ENCODE results near the gene UBQLN3. TPM values are rescaled to one million over a fixed set of nuclear protein-coding genes. Genes with fewer than 3 reads are reported as not detected.

Gene UBQLN3
- total and polyA plus RNA-seq, 10 of the 15 experiments (the other 5 are each of a cell fraction or from before 2014, with no cell fraction given) = not detected

GRCh38 chr11:5499671-5500070 lies 10.1 kb downstream of the UBQLN3 start:
- 0% methylated on average over 2 of the region's 2 CpGs for WGBS (ENCODE audit: insufficient coverage, insufficient replicate concordance, low lambda C conversion rate, missing lambda C conversion rate)
- FAIRE-seq (no peak), ATAC-seq (no peak), DNase-seq (ENCODE audit: low read depth, low spot score) (no peak)
- Histone ChIP-seq H3K27me3 (replicated peaks in 1 of 2; ENCODE audit: control insufficient read depth in 2 of 2, insufficient read depth in 2 of 2, low read length in 1 of 2) (no peaks in the 10 kb centered on the region), H3K27ac (ENCODE audit: control insufficient read depth, insufficient read depth) (no peak overlapping the region), H3K36me3 (ENCODE audit: control insufficient read depth in 2 of 2, insufficient read depth in 2 of 2, low read length in 1 of 2) (no peaks in the 10 kb centered on the region), H3K9me3 (replicated peaks; ENCODE audit: control insufficient read depth, insufficient read depth, low read length) (no peaks in the 10 kb centered on the region), H3K4me1 (ENCODE audit: control insufficient read depth, insufficient read depth, low read length) (no peaks in the 10 kb centered on the region), H3K79me2 (ENCODE audit: control insufficient read depth, insufficient read depth, low read length) (no peaks in the 10 kb centered on the region), H3K4me3 (no peak overlapping the region), H4K20me1 (ENCODE audit: control insufficient read depth, insufficient read depth) (no peaks in the 10 kb centered on the region), H3K9ac (ENCODE audit: control insufficient read depth, insufficient read depth, low read length) (no peak overlapping the region), H3K4me2 (ENCODE audit: control insufficient read depth, insufficient read depth) (no peak overlapping the region), H2AFZ (ENCODE audit: control insufficient read depth, low read depth, low read length) (no peak overlapping the region)
- TF ChIP-seq STAT3 (IDR thresholded peaks at IDR 0.05; ENCODE audit: low read depth, low read length) (no peak), IRF4 (IDR thresholded peaks at IDR 0.05; ENCODE audit: low read depth, low read length) (no peak), POLR2AphosphoS5 (IDR thresholded peaks at IDR 0.05; ENCODE audit: low read length) (no peak), TAF1 (IDR thresholded peaks at IDR 0.05; ENCODE audit: borderline replicate concordance, low read depth, low read length) (no peak)
- TF ChIP-seq, protein P1, sequence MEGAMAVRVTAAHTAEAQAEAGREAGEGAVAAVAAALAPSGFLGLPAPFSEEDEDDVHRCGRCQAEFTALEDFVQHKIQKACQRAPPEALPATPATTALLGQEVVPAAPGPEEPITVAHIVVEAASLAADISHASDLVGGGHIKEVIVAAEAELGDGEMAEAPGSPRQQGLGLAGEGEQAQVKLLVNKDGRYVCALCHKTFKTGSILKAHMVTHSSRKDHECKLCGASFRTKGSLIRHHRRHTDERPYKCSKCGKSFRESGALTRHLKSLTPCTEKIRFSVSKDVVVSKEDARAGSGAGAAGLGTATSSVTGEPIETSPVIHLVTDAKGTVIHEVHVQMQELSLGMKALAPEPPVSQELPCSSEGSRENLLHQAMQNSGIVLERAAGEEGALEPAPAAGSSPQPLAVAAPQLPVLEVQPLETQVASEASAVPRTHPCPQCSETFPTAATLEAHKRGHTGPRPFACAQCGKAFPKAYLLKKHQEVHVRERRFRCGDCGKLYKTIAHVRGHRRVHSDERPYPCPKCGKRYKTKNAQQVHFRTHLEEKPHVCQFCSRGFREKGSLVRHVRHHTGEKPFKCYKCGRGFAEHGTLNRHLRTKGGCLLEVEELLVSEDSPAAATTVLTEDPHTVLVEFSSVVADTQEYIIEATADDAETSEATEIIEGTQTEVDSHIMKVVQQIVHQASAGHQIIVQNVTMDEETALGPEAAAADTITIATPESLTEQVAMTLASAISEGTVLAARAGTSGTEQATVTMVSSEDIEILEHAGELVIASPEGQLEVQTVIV (IDR thresholded peaks at IDR 0.05; ENCODE audit: borderline replicate concordance, partially characterized antibody) = no peak
- intact Hi-C loops (cut with micrococcal nuclease; ENCODE audit: unreplicated experiment) (no loop called here), in situ Hi-C loops (cut with MboI) (no loop called here)
- ChIA-PET RAD21 (ENCODE audit: unreplicated experiment) (interaction anchor here (1.5 kb wide), 1 partner anchor 23 kb away, joined by 4 read pairs; no protein-coding TSS in a partner anchor), SMC1A (ENCODE audit: uncharacterized antibody, unreplicated experiment) (interaction anchor here (0.8 kb wide), 1 partner anchor 14 kb away, joined by 3 read pairs; no protein-coding TSS in a partner anchor), POLR2A (no interaction called here), CTCF (interaction anchor here (2.9 kb wide), 1 partner anchor 23 kb away, joined by 12 read pairs; no protein-coding TSS in a partner anchor)
- BruUV-seq (replicated peaks) = no TSS peak
